Measurements from ENCODE around the gene ACVR1B.

Gene ACVR1B

DNA sequence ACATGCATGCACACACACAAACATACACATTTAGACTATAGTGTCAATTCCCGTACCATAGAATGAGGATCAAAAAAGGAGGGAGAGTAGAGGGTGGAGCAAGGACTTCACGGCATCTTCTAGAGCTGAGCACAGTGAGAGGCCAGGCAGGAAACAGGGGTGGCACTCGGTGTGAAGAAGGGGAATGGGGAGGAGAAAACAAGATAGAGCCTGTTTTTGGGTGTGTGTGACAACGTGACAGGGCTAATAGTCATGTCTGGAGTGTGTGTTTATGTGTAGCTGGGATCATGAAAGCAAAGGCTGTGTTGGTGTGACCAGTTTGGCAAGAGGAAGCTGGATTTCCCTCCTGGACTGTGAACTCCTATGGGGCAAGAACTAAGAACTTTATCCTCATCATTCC is 9.9 kb upstream of the ACVR1B start:
- Histone ChIP-seq H3K27me3 (ENCODE audit: control insufficient read depth in 1 of 2, insufficient read depth in 1 of 2, low read length in 2 of 2) (peaks cover 3 to 4% of the 10 kb centered on the region in 2 experiments), H2BK12ac (ENCODE audit: low read length in 2 of 2) (no peak overlapping the region), H3K4me2 (ENCODE audit: low read length, poor library complexity, severe bottlenecking) (no peak overlapping the region), H3K23ac (ENCODE audit: low read length in 2 of 2) (no peak overlapping the region), H3K4me3 (ENCODE audit: insufficient read depth in 1 of 2, low read depth in 1 of 2, low read length in 2 of 2) (no peak overlapping the region), H2BK5ac (ENCODE audit: low read depth, low read length, poor library complexity, severe bottlenecking) (no peak overlapping the region), H4K91ac (ENCODE audit: low read length) (no peak overlapping the region), H2BK15ac (ENCODE audit: low read depth, poor library complexity, severe bottlenecking) (no peak overlapping the region), H3K18ac (ENCODE audit: low read depth in 1 of 2, low read length in 2 of 2) (no peak overlapping the region), H3K36me3 (ENCODE audit: control insufficient read depth in 1 of 2, insufficient read depth in 2 of 2, low read depth in 1 of 2, low read length in 2 of 2) (no peaks in the 10 kb centered on the region), H2AK5ac (ENCODE audit: low read length, severe bottlenecking) (no peak overlapping the region), H3K9me3 (ENCODE audit: control insufficient read depth, low read length) (peaks cover 26% of the 10 kb centered on the region), H3K27ac (ENCODE audit: low read length, poor library complexity, severe bottlenecking) (no peak overlapping the region), H2AFZ (ENCODE audit: low read depth, low read length) (no peak overlapping the region), H3K9ac (ENCODE audit: low read length) (no peak overlapping the region), H3K4ac (ENCODE audit: low read depth in 1 of 2, low read length in 2 of 2) (no peak overlapping the region), H3K79me1 (replicated peaks; ENCODE audit: low read length, poor library complexity, severe bottlenecking) (no peaks in the 10 kb centered on the region), H3K4me1 (ENCODE audit: control insufficient read depth, insufficient read depth, low read depth, low read length) (peaks cover 5% of the 10 kb centered on the region), H3K14ac (ENCODE audit: low read length in 2 of 2) (no peak overlapping the region), H2BK120ac (ENCODE audit: low read depth, low read length) (no peak overlapping the region), H4K8ac (ENCODE audit: low read length) (no peak overlapping the region)
- WGBS: 63% methylated on average over 4 of the region's 4 CpGs
- no peak for DNase-seq

DNA sequence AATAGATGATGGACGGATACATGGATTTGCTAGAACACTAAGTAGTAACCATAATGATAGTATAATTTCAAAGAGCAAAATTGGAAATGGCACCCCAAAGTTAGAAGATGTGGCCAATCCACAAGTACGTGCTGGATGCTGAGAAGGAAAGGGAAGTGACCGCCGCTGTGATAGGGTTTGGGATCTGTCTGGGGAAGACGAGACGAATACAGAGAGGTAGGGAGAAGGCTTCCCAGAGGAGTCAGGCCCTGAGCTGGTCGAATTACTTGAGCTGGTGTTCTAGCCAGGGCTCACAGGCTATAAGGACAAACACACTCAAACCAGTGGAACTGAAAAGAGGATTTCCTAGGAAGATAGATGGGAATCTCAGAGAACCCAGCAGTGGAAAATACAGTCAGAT is 9.4 kb upstream of the ACVR1B start:
- Histone ChIP-seq H3K4me2 (ENCODE audit: low read length, poor library complexity, severe bottlenecking) (no peak overlapping the region), H4K8ac (ENCODE audit: low read length) (no peak overlapping the region), H3K18ac (ENCODE audit: low read depth in 1 of 2, low read length in 2 of 2) (no peak overlapping the region), H3K27me3 (ENCODE audit: control insufficient read depth in 1 of 2, insufficient read depth in 1 of 2, low read length in 2 of 2) (peaks cover 3 to 4% of the 10 kb centered on the region in 2 experiments), H4K91ac (ENCODE audit: low read length) (no peak overlapping the region), H3K4ac (ENCODE audit: low read depth in 1 of 2, low read length in 2 of 2) (no peak overlapping the region), H2AK5ac (ENCODE audit: low read length, severe bottlenecking) (no peak overlapping the region), H3K79me1 (replicated peaks; ENCODE audit: low read length, poor library complexity, severe bottlenecking) (no peaks in the 10 kb centered on the region), H3K9ac (ENCODE audit: low read length) (no peak overlapping the region), H2BK120ac (ENCODE audit: low read depth, low read length) (no peak overlapping the region), H3K4me1 (ENCODE audit: control insufficient read depth, insufficient read depth, low read depth, low read length) (peaks cover 5% of the 10 kb centered on the region), H3K4me3 (ENCODE audit: insufficient read depth in 1 of 2, low read depth in 1 of 2, low read length in 2 of 2) (no peak overlapping the region), H3K36me3 (ENCODE audit: control insufficient read depth in 1 of 2, insufficient read depth in 2 of 2, low read depth in 1 of 2, low read length in 2 of 2) (no peaks in the 10 kb centered on the region), H2BK15ac (ENCODE audit: low read depth, poor library complexity, severe bottlenecking) (no peak overlapping the region), H3K23ac (ENCODE audit: low read length in 2 of 2) (no peak overlapping the region), H2BK5ac (ENCODE audit: low read depth, low read length, poor library complexity, severe bottlenecking) (no peak overlapping the region), H3K9me3 (ENCODE audit: control insufficient read depth, low read length) (peaks cover 26% of the 10 kb centered on the region), H2AFZ (ENCODE audit: low read depth, low read length) (no peak overlapping the region), H2BK12ac (ENCODE audit: low read length in 2 of 2) (no peak overlapping the region), H3K14ac (ENCODE audit: low read length in 2 of 2) (no peak overlapping the region), H3K27ac (ENCODE audit: low read length, poor library complexity, severe bottlenecking) (no peak overlapping the region)
- WGBS: 92% methylated on average over 6 of the region's 7 CpGs
- no peak for DNase-seq

DNA sequence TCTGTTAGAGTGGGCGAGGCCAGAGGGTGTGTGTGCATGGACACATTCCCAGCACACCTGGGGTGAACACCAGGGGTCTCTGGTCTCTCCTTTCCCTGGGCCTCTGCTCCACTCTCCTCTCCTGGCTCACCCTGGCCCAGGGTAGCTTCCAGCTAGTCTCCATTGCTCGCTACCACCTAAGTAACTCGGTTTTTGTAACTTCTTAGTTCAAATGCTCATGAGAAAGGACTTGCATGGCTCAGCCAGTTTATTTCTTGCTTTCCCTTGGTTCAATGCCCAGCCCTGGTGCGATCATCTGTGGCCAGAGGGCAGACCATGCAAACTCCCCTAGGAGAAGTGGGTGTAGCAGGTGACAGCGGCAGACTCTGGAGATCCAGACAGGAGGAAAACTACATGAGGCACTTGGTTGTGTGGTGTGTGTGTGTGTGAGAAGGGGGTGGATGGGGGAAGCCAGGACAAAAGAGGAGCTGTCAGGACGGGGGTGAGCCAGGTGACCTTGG is 8.9 kb upstream of the ACVR1B start:
- H3K9ac ChIP-seq (ENCODE audit: low read length): no peak overlapping the region
- no peak overlapping the region for H3K14ac ChIP-seq (ENCODE audit: low read length in 2 of 2)
- peaks cover 4 to 7% of the 10 kb centered on the region in 2 experiments for H3K27me3 ChIP-seq (ENCODE audit: control insufficient read depth in 1 of 2, insufficient read depth in 1 of 2, low read length in 2 of 2)
- WGBS: 92% methylated on average over 5 of the region's 6 CpGs
- H3K23ac ChIP-seq (ENCODE audit: low read length in 2 of 2): no peak overlapping the region
- H2AFZ ChIP-seq (ENCODE audit: low read depth, low read length): no peak overlapping the region
- H4K91ac ChIP-seq (ENCODE audit: low read length): no peak overlapping the region
- no peak overlapping the region for H4K8ac ChIP-seq (ENCODE audit: low read length)
- H2BK12ac ChIP-seq (ENCODE audit: low read length in 2 of 2): no peak overlapping the region
- no peak overlapping the region for H2AK5ac ChIP-seq (ENCODE audit: low read length, severe bottlenecking)
- H3K4me1 ChIP-seq (ENCODE audit: control insufficient read depth, insufficient read depth, low read depth, low read length): peaks cover 5% of the 10 kb centered on the region
- H3K36me3 ChIP-seq (ENCODE audit: control insufficient read depth in 1 of 2, insufficient read depth in 2 of 2, low read depth in 1 of 2, low read length in 2 of 2): no peaks in the 10 kb centered on the region
- DNase-seq: no peak
- no peak overlapping the region for H3K18ac ChIP-seq (ENCODE audit: low read depth in 1 of 2, low read length in 2 of 2)
- no peak overlapping the region for H3K4ac ChIP-seq (ENCODE audit: low read depth in 1 of 2, low read length in 2 of 2)
- H3K4me3 ChIP-seq (ENCODE audit: insufficient read depth in 1 of 2, low read depth in 1 of 2, low read length in 2 of 2): no peak overlapping the region
- H3K79me1 ChIP-seq (replicated peaks; ENCODE audit: low read length, poor library complexity, severe bottlenecking): no peaks in the 10 kb centered on the region
- H3K27ac ChIP-seq (ENCODE audit: low read length, poor library complexity, severe bottlenecking): no peak overlapping the region
- H2BK5ac ChIP-seq (ENCODE audit: low read depth, low read length, poor library complexity, severe bottlenecking): no peak overlapping the region
- no peak overlapping the region for H3K4me2 ChIP-seq (ENCODE audit: low read length, poor library complexity, severe bottlenecking)
- H2BK15ac ChIP-seq (ENCODE audit: low read depth, poor library complexity, severe bottlenecking): no peak overlapping the region
- H3K9me3 ChIP-seq (ENCODE audit: control insufficient read depth, low read length): peaks cover 26% of the 10 kb centered on the region
- no peak overlapping the region for H2BK120ac ChIP-seq (ENCODE audit: low read depth, low read length)

- Histone ChIP-seq H3K36me3 (ENCODE audit: control insufficient read depth in 1 of 2, insufficient read depth in 2 of 2, low read depth in 1 of 2, low read length in 2 of 2) (no peaks in the 10 kb centered on the region), H2BK5ac (ENCODE audit: low read depth, low read length, poor library complexity, severe bottlenecking) (no peak overlapping the region), H3K18ac (ENCODE audit: low read depth in 1 of 2, low read length in 2 of 2) (no peak overlapping the region), H3K9ac (ENCODE audit: low read length) (no peak overlapping the region), H2AK5ac (ENCODE audit: low read length, severe bottlenecking) (no peak overlapping the region), H4K8ac (ENCODE audit: low read length) (no peak overlapping the region), H2BK120ac (ENCODE audit: low read depth, low read length) (no peak overlapping the region), H3K23ac (ENCODE audit: low read length in 2 of 2) (no peak overlapping the region), H3K14ac (ENCODE audit: low read length in 2 of 2) (no peak overlapping the region), H3K27me3 (ENCODE audit: control insufficient read depth in 1 of 2, insufficient read depth in 1 of 2, low read length in 2 of 2) (peaks cover 7 to 11% of the 10 kb centered on the region in 2 experiments), H4K91ac (ENCODE audit: low read length) (no peak overlapping the region), H2BK15ac (ENCODE audit: low read depth, poor library complexity, severe bottlenecking) (no peak overlapping the region), H2BK12ac (ENCODE audit: low read length in 2 of 2) (no peak overlapping the region), H2AFZ (ENCODE audit: low read depth, low read length) (no peak overlapping the region), H3K4me1 (ENCODE audit: control insufficient read depth, insufficient read depth, low read depth, low read length) (peaks cover 5% of the 10 kb centered on the region), H3K9me3 (ENCODE audit: control insufficient read depth, low read length) (peaks cover 26% of the 10 kb centered on the region), H3K4me3 (ENCODE audit: insufficient read depth in 1 of 2, low read depth in 1 of 2, low read length in 2 of 2) (no peak overlapping the region), H3K4me2 (ENCODE audit: low read length, poor library complexity, severe bottlenecking) (no peak overlapping the region), H3K79me1 (replicated peaks; ENCODE audit: low read length, poor library complexity, severe bottlenecking) (no peaks in the 10 kb centered on the region), H3K27ac (ENCODE audit: low read length, poor library complexity, severe bottlenecking) (no peak overlapping the region), H3K4ac (ENCODE audit: low read depth in 1 of 2, low read length in 2 of 2) (no peak overlapping the region)
- WGBS: 95% methylated on average over 2 of the region's 2 CpGs
- no peak for DNase-seq
These were observed 8.2 kb upstream of the ACVR1B start for GRCh38 chr12:51943346-51943745.

All from mesenchymal stem cell (in vitro differentiated cells and primary cell).